Measurements from ENCODE around the gene PPP1R12B. TPM values are rescaled to one million over a fixed set of nuclear protein-coding genes. Genes with fewer than 3 reads are reported as not detected.
"Not testable (repeated sequence)": the region's sequence is repeated elsewhere in the genome, so short reads cannot be mapped to it uniquely, and the experiment has no call there.

PPP1R12B gene
- total RNA-seq, 1 experiment from 2014 or later: 23.0 TPM

GRCh38 chr1:202637321-202638018, 289.0 kb downstream of the PPP1R12B start:
- H3K36me3 ChIP-seq; H3K27me3 ChIP-seq (replicated peaks); DNase-seq (ENCODE audit: low read depth in 1 of 2, low spot score in 2 of 2); H3K4me3 ChIP-seq; H3K9me3 ChIP-seq (replicated peaks); H3K27ac ChIP-seq; H3K4me1 ChIP-seq (replicated peaks): not testable (repeated sequence)

DNA sequence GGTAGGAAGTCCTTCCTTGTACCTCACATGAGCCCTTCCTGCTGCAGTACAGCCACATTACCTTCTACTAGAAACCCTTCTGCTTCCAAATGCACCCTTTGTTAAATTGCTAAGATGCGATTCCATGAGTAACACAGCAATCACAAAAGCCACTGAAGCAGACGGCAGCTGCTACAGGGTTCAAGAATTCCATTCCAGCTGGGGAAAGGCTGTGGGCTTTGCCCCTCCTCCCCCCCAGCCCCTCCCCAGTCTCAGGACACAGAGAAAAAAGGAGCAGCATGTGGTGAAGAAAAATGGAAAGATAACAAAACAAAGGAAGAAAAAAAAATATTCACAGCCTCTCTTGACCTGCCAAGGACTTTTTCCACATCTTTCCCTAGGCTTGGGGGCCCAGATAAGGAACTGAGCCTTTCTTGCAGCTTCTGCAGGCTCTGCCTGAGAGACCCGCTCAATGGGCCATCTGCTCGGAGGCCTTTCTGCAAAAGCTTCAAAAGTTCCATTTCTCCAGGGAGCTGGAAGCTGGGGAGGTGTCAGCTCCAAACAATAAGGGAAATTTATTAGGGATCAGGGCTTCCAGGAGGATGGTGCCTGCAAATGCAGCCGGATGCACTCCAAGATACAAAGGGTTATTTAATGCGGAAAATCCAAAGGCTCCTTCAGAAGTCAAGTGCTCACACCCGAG, 289.7 kb downstream of the PPP1R12B start:
- no peak for DNase-seq (ENCODE audit: low read depth in 1 of 2, low spot score in 2 of 2)
- no peak overlapping the region for H3K4me3 ChIP-seq
- H3K4me1 ChIP-seq (replicated peaks): peaks cover 3% of the 10 kb centered on the region; the same call in 1 of the 2 replicates
- H3K27me3 ChIP-seq (replicated peaks): peaks cover 13% of the 10 kb centered on the region
- H3K27ac ChIP-seq: no peak overlapping the region
- H3K9me3 ChIP-seq (replicated peaks): no peaks in the 10 kb centered on the region
- H3K36me3 ChIP-seq: no peaks in the 10 kb centered on the region

DNA sequence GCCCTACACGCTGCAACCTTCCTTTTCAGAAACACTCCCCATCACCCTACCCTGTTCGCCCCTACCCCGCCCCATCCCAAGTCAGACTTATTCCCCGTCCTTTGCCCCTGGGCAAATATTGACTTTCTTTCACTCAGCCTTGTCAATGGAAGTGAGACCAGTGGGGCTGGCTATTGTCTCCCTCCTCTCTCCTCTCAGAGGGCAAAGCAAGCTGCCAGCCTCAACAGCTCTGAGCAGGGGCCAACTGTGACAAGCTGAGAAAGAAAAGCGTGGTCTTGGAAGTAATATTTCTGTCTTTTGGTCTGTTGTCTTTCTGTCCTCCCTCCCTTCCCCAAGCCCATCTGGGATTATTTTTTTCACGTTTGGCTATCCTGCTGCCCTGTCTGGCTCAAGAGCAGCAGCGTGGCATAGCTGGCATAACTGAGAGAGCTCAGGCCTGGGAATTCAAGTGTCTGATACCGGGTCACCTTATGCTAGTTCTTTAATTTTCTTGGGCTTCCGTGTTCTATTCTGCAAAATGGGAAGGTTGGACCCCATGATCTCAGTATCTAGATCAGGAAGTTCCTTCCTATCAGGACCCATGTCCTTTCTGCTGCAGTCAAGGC, 290.3 kb downstream of the PPP1R12B start:
- not testable (repeated sequence) for H3K4me3 ChIP-seq; DNase-seq (ENCODE audit: low read depth in 1 of 2, low spot score in 2 of 2); H3K9me3 ChIP-seq (replicated peaks); H3K4me1 ChIP-seq (replicated peaks); H3K27ac ChIP-seq; H3K36me3 ChIP-seq
- peaks cover 18% of the 10 kb centered on the region for H3K27me3 ChIP-seq (replicated peaks)

DNA sequence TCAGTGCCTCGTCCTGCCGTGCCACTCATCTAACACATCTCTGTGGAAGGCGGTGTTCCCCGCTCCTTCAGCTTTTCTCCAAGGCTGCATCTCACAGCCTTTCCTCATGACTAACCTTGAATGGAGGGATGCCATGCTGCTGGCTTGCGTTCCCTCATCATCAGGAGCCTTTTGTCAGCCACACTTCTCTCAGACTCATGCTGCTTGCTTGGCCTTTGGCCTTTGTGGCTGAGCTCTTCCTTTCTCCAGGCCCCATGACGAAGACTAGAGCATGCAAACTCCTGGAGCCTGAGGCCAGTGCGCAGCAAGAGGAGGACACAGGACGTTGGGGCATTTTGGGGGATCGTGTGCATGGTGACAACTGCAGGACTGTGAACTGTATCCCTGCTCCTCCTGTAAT, 291.0 kb downstream of the PPP1R12B start:
- Histone ChIP-seq H3K36me3 (no peaks in the 10 kb centered on the region), H3K27ac (no peak overlapping the region), H3K9me3 (replicated peaks) (no peaks in the 10 kb centered on the region), H3K4me1 (replicated peaks) (peaks cover 7% of the 10 kb centered on the region; the same call in 1 of the 2 replicates), H3K4me3 (no peak overlapping the region), H3K27me3 (replicated peaks) (peaks cover 22% of the 10 kb centered on the region)
- no peak for DNase-seq (ENCODE audit: low read depth in 1 of 2, low spot score in 2 of 2)

GRCh38 chr1:202642212-202642611, 293.7 kb downstream of the PPP1R12B start:
- H3K4me1 ChIP-seq (replicated peaks): peaks cover 7% of the 10 kb centered on the region; the same call in 1 of the 2 replicates
- DNase-seq (ENCODE audit: low read depth in 1 of 2, low spot score in 2 of 2): no peak
- no peaks in the 10 kb centered on the region for H3K9me3 ChIP-seq (replicated peaks)
- H3K27me3 ChIP-seq (replicated peaks): peaks cover 37% of the 10 kb centered on the region
- no peak overlapping the region for H3K27ac ChIP-seq
- H3K36me3 ChIP-seq: no peaks in the 10 kb centered on the region
- no peak overlapping the region for H3K4me3 ChIP-seq

Other genes starting within 250 kb of the PPP1R12B start
- 0.05 TPM in 1 of 2 replicates, not detected in the other for gene GPR37L1, start 225.8 kb upstream of the PPP1R12B start, total RNA-seq (2014; rRNA removed; shearing (Covaris generic))
- 21.1 and 31.7 TPM in 2 replicates for gene ARL8A, start 204.0 kb upstream of the PPP1R12B start, total RNA-seq (2014; rRNA removed; shearing (Covaris generic))
- gene PTPN7, start 188.1 kb upstream of the PPP1R12B start, total RNA-seq (2014; rRNA removed; shearing (Covaris generic)): not detected in 2 replicates
- not detected in 2 replicates for gene LGR6, start 154.9 kb upstream of the PPP1R12B start, total RNA-seq (2014; rRNA removed; shearing (Covaris generic))
- gene UBE2T, start 6.8 kb upstream of the PPP1R12B start, total RNA-seq (2014; rRNA removed; shearing (Covaris generic)): 204 and 269 TPM in 2 replicates